Stomach (tissue), 9 donors: Measurements from ENCODE around the gene CEP164. TPM values are rescaled to one million over a fixed set of nuclear protein-coding genes. Genes with fewer than 3 reads are reported as not detected.

Source experiments
- DNase-seq, 2 donors: peaks; one replicate each; pipeline versions ENCODE4 v3.0.0 to v3.0.0-alpha.2; 2013 to 2019
- H3K27ac ChIP-seq, 5 donors: fragments of 200-600 bp in 4 of 5; sonication (generic) in 4 of 5; one replicate each; pipeline ENCODE4 v1.5.1; 2013 to 2019; ENCODE audit warnings: mild to moderate bottlenecking in 1 of 5, moderate library complexity in 1 of 5
- H3K27me3 ChIP-seq, 3 donors: fragments of 200-600 bp; sonication (generic); one replicate each; pipeline ENCODE4 v1.5.1; 2017 to 2019; ENCODE audit warnings: mixed run types in 1 of 3
- H3K36me3 ChIP-seq, 4 donors: fragments of 200-600 bp; sonication (generic); 1 replicate in 3 of 4; 2 replicates in 1 of 4; pipeline ENCODE4 v1.5.1; 2016 to 2019
- H3K4me1 ChIP-seq, 4 donors: fragments of 200-600 bp; sonication (generic); one replicate each; pipeline ENCODE4 v1.5.1; 2016 to 2019
- H3K4me3 ChIP-seq, 4 donors: fragments of 200-600 bp; sonication (generic) in 3 of 4; one replicate each; pipeline ENCODE4 v1.5.1; 2016 to 2019; ENCODE audit warnings: mild to moderate bottlenecking in 1 of 4
- H3K9me3 ChIP-seq, 4 donors: fragments of 200-600 bp; sonication (generic); one replicate each; pipeline ENCODE4 v1.5.1; 2016 to 2019
- EP300 ChIP-seq: sonication (generic); formaldehyde crosslinking; IDR thresholded peaks from one replicate; pipeline ENCODE4 v1.6.1; 2017; ENCODE audit warnings: antibody characterized with exemption
- POLR2A ChIP-seq, 4 donors: fragments of 450-650 bp; IDR thresholded peaks; one replicate each; pipeline ENCODE4 v1.6.1; 2016; ENCODE audit warnings: antibody characterized with exemption in 4 of 4, control low read depth in 2 of 4, mild to moderate bottlenecking in 1 of 4, moderate library complexity in 1 of 4
- POLR2AphosphoS5 ChIP-seq, 3 donors: sonication (generic); formaldehyde crosslinking; IDR thresholded peaks; one replicate each; pipeline ENCODE4 v1.6.1; 2016; ENCODE audit warnings: antibody characterized with exemption in 3 of 3
- WGBS, 5 donors: extraction: QIAGEN DNeasy Blood & Tissue Kit in 3 of 5; methylation state at CpG; one replicate each; pipeline versions ENCODE4 v1.1.5 to v1.1.7; 2013 to 2018; 5-methylcytosine and 5-hydroxymethylcytosine counted together
- intact Hi-C: fragments of 100-400 bp; cut with DNase I; formaldehyde crosslinking; loops from one replicate; pipeline ENCODE4 v1.15.1; 2023; ENCODE audit warnings: low total_unique reads
- polyA plus RNA-seq, 3 donors: library from polyadenylated mRNA; stranded (reverse); fragments of 200-250 nt; gene quantifications; one replicate each; pipeline ENCODE4 v1.2.3, GENCODE V29; 2013
- total RNA-seq, 5 donors: library from RNA; depleted of rRNA; stranded (reverse); fragments of >200 nt; gene quantifications; one replicate each; pipeline versions ENCODE4 v1.1.0 to v1.2.3, GENCODE V29; 2014 to 2016
- TF ChIP-seq, protein P1 (sequence below), 7 experiments: fragments of 450-650 bp in 4 of 7; fragments of 200-600 bp in 3 of 7; sonication (generic) in 3 of 7; IDR thresholded peaks; one replicate each; pipeline ENCODE4 v1.5.1; 2016 to 2019; ENCODE audit warnings: antibody characterized with exemption in 7 of 7, control low read depth in 2 of 7, mild to moderate bottlenecking in 1 of 7
- donor health status: healthy with polysubstance abuse.
- donor health status: Bipolar disorder and iron deficiency.
- donor health status: healthy.

The CEP164 gene
- total and polyA plus RNA-seq, 8 donors = 9.5 to 40.9 (median 16.9) TPM

DNA sequence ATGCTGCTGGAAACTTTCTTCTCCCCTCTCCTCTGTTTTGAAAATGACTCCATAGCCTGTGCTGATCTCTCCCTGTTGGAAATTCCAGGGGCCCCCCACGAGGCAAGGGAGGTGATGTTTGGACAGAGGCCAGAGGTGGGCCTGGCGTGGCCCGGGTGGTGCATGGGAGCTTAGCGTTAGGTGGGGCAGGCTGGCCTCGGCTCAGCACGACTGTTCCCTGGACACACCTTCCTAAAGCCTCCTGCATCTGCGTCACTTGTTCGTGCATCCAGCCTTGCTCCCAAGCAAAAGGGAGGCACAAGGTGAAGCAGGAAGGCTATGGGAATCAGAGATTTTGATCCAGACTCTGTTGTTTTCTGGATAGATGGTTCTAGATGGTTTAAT lies 135.2 kb downstream of the CEP164 start:
- TF ChIP-seq POLR2AphosphoS5 (IDR thresholded peaks at IDR 0.05) = no peak
- no peak for TF ChIP-seq EP300
- TF ChIP-seq, protein P1, sequence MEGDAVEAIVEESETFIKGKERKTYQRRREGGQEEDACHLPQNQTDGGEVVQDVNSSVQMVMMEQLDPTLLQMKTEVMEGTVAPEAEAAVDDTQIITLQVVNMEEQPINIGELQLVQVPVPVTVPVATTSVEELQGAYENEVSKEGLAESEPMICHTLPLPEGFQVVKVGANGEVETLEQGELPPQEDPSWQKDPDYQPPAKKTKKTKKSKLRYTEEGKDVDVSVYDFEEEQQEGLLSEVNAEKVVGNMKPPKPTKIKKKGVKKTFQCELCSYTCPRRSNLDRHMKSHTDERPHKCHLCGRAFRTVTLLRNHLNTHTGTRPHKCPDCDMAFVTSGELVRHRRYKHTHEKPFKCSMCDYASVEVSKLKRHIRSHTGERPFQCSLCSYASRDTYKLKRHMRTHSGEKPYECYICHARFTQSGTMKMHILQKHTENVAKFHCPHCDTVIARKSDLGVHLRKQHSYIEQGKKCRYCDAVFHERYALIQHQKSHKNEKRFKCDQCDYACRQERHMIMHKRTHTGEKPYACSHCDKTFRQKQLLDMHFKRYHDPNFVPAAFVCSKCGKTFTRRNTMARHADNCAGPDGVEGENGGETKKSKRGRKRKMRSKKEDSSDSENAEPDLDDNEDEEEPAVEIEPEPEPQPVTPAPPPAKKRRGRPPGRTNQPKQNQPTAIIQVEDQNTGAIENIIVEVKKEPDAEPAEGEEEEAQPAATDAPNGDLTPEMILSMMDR (IDR thresholded peaks at IDR 0.05) = no peak
- TF ChIP-seq POLR2A (IDR thresholded peaks at IDR 0.05) = no peak
- Histone ChIP-seq H3K27me3 (peaks cover 0 to 14% (median 0%) of the 10 kb centered on the region in 3 donors), H3K9me3 (no peaks in the 10 kb centered on the region), H3K4me1 (no peaks in the 10 kb centered on the region), H3K27ac (no peak overlapping the region), H3K36me3 (peaks cover 0 to 20% (median 0%) of the 10 kb centered on the region in 4 donors), H3K4me3 (no peak overlapping the region)
- intact Hi-C loops = no loop called here
- DNase-seq = no peak
- WGBS, 5 donors = 16 to 63% (median 41%) methylated on average over 7 to 8 of the region's 8 CpGs

Other genes starting within 250 kb of the CEP164 start
- gene SIK3, start 229.4 kb upstream of the CEP164 start, total RNA-seq = 10 to 100 TPM in 4 of 5 donors, 1 to 10 TPM in 1; 8.7 to 97.8 (median 44.3) TPM
- gene SIK3, start 229.4 kb upstream of the CEP164 start, polyA plus RNA-seq = 1 to 10 TPM; 6.5 to 7.8 (median 7.0) TPM
- 100 to 1,000 TPM in 1 of 5 donors, 10 to 100 TPM in 4; 31.9 to 174 (median 63.0) TPM for gene PAFAH1B2, start 183.6 kb upstream of the CEP164 start, total RNA-seq
- 10 to 100 TPM; 14.9 to 30.7 (median 27.5) TPM for gene PAFAH1B2, start 183.6 kb upstream of the CEP164 start, polyA plus RNA-seq
- 100 to 1,000 TPM in 3 of 5 donors, 10 to 100 TPM in 2; 15.1 to 310 (median 132) TPM for gene SIDT2, start 149.1 kb upstream of the CEP164 start, total RNA-seq
- gene SIDT2, start 149.1 kb upstream of the CEP164 start, polyA plus RNA-seq = 10 to 100 TPM; 16.9 to 39.4 (median 24.3) TPM
- gene TAGLN, start 128.5 kb upstream of the CEP164 start, total RNA-seq = 1,000 to 10,000 TPM in 4 of 5 donors, 100 to 1,000 TPM in 1; 730 to 3,801 (median 2,320) TPM
- 1,000 to 10,000 TPM in 2 of 3 donors, 100 to 1,000 TPM in 1; 575 to 2,971 (median 1,072) TPM for gene TAGLN, start 128.5 kb upstream of the CEP164 start, polyA plus RNA-seq
- gene PCSK7, start 95.8 kb upstream of the CEP164 start, total RNA-seq = 100 to 1,000 TPM in 3 of 5 donors, 10 to 100 TPM in 2; 64.8 to 232 (median 139) TPM
- gene PCSK7, start 95.8 kb upstream of the CEP164 start, polyA plus RNA-seq = 10 to 100 TPM; 14.1 to 23.6 (median 20.4) TPM
- gene RNF214, start 95.2 kb upstream of the CEP164 start, total RNA-seq = 10 to 100 TPM in 4 of 5 donors, 1 to 10 TPM in 1; 6.7 to 21.6 (median 13.8) TPM
- 10 to 100 TPM in 1 of 3 donors, 1 to 10 TPM in 2; 6.8 to 11.2 (median 8.0) TPM for gene RNF214, start 95.2 kb upstream of the CEP164 start, polyA plus RNA-seq
- gene BACE1-AS, start 36.5 kb upstream of the CEP164 start, total RNA-seq = 1 to 10 TPM; 1.8 to 7.6 (median 5.5) TPM
- gene BACE1-AS, start 36.5 kb upstream of the CEP164 start, polyA plus RNA-seq = 1 to 10 TPM; 1.5 to 8.0 (median 2.9) TPM
- 10 to 100 TPM; 12.8 to 21.1 (median 16.4) TPM for gene BACE1, start 11.6 kb upstream of the CEP164 start, total RNA-seq
- gene BACE1, start 11.6 kb upstream of the CEP164 start, polyA plus RNA-seq = 1 to 10 TPM; 3.3 to 6.0 (median 4.4) TPM